H9 (cell line): ENCODE data around the gene TRPV3. TPM values are rescaled to one million over a fixed set of nuclear protein-coding genes. Genes with fewer than 3 reads are reported as not detected.

ENCODE experiments used
- DNase-seq: peaks from one replicate; pipeline ENCODE4 v3.0.0-alpha.2; 2017
- H2AFZ ChIP-seq: one replicate; pipeline ENCODE4 v1.6.1; 2013; ENCODE audit warnings: mild to moderate bottlenecking, low read length, control low read depth, moderate library complexity
- H2AK5ac ChIP-seq: 2 replicates; pipeline ENCODE4 v1.6.1; 2013; ENCODE audit warnings: low read length, control low read depth, mixed read lengths; ENCODE audit not compliant: insufficient read length
- H2BK120ac ChIP-seq: one replicate; pipeline ENCODE4 v1.6.1; 2013; ENCODE audit warnings: low read depth, mild to moderate bottlenecking, low read length, control low read depth, inconsistent platforms; ENCODE audit not compliant: poor library complexity, severe bottlenecking
- H2BK12ac ChIP-seq: 2 replicates; pipeline ENCODE4 v1.6.1; 2013; ENCODE audit warnings: low read length, control low read depth, mixed read lengths, low read depth; ENCODE audit not compliant: insufficient read length
- H2BK15ac ChIP-seq: 2 replicates; pipeline ENCODE4 v1.6.1; 2013; ENCODE audit warnings: low read depth, low read length, control low read depth
- H2BK20ac ChIP-seq: one replicate; pipeline ENCODE4 v1.6.1; 2013; ENCODE audit warnings: low read depth, mild to moderate bottlenecking, low read length, control low read depth, inconsistent platforms; ENCODE audit not compliant: poor library complexity, severe bottlenecking
- H2BK5ac ChIP-seq: 2 replicates; pipeline ENCODE4 v1.6.1; 2013; ENCODE audit warnings: low read length, control low read depth, mixed read lengths; ENCODE audit not compliant: insufficient read length
- H3K14ac ChIP-seq: 2 replicates; pipeline ENCODE4 v1.6.1; 2013; ENCODE audit warnings: low read length, control low read depth; ENCODE audit not compliant: insufficient read depth
- H3K18ac ChIP-seq: 2 replicates; pipeline ENCODE4 v1.6.1; 2013; ENCODE audit warnings: low read depth, mild to moderate bottlenecking, mixed read lengths, low read length, control low read depth; ENCODE audit not compliant: insufficient read length
- H3K23ac ChIP-seq: 2 replicates; pipeline ENCODE4 v1.6.1; 2013; ENCODE audit warnings: low read length, control low read depth, mixed read lengths, low read depth; ENCODE audit not compliant: insufficient read length
- H3K23me2 ChIP-seq: 2 replicates; pipeline ENCODE4 v1.6.1; 2013; ENCODE audit warnings: low read depth, mild to moderate bottlenecking, mixed read lengths, low read length, control low read depth; ENCODE audit not compliant: insufficient read length, poor library complexity, severe bottlenecking
- H3K27ac ChIP-seq: 2 replicates; pipeline ENCODE4 v1.5.1; 2013; ENCODE audit warnings: low read length, control low read depth, mixed read lengths, low read depth; ENCODE audit not compliant: insufficient read length
- H3K27me3 ChIP-seq: 2 replicates; pipeline ENCODE4 v1.6.1; 2013; ENCODE audit warnings: low read length, control low read depth, inconsistent platforms; ENCODE audit not compliant: insufficient read depth
- H3K4ac ChIP-seq: 2 replicates; pipeline ENCODE4 v1.6.1; 2013; ENCODE audit warnings: low read depth, mild to moderate bottlenecking, control low read depth, inconsistent platforms, low read length, moderate library complexity
- H3K4me1 ChIP-seq: 2 replicates; pipeline ENCODE4 v1.6.1; 2013; ENCODE audit warnings: low read length, control low read depth, inconsistent platforms; ENCODE audit not compliant: insufficient read depth
- H3K4me2 ChIP-seq: 2 replicates; pipeline ENCODE4 v1.6.1; 2013; ENCODE audit warnings: low read length, control low read depth, mixed read lengths; ENCODE audit not compliant: insufficient read length, insufficient read depth
- H3K56ac ChIP-seq: 2 replicates; pipeline ENCODE4 v1.6.1; 2013; ENCODE audit warnings: low read depth, mild to moderate bottlenecking, mixed read lengths, low read length, control low read depth; ENCODE audit not compliant: insufficient read length
- H3K79me1 ChIP-seq: 2 replicates; pipeline ENCODE4 v1.6.1; 2013; ENCODE audit warnings: low read depth, mild to moderate bottlenecking, moderate library complexity, low read length, control low read depth, inconsistent platforms; ENCODE audit not compliant: insufficient read depth, poor library complexity, severe bottlenecking
- H3K79me2 ChIP-seq: 2 replicates; pipeline ENCODE4 v1.6.1; 2013; ENCODE audit warnings: low read length, control low read depth, inconsistent platforms; ENCODE audit not compliant: insufficient read depth
- H3K9ac ChIP-seq: 2 replicates; pipeline ENCODE4 v1.6.1; 2013; ENCODE audit warnings: low read length, control low read depth, mixed read lengths; ENCODE audit not compliant: insufficient read length; ENCODE audit errors: extremely low read depth
- H3K9me3 ChIP-seq: one replicate; pipeline ENCODE4 v1.6.1; 2013; ENCODE audit warnings: low read depth, low read length, inconsistent platforms; ENCODE audit not compliant: control insufficient read depth
- H3T11ph ChIP-seq: one replicate; pipeline ENCODE4 v1.6.1; 2013; ENCODE audit warnings: mild to moderate bottlenecking, low read length, control low read depth, inconsistent platforms
- H4K20me1 ChIP-seq: one replicate; pipeline ENCODE4 v1.6.1; 2013; ENCODE audit not compliant: control insufficient read depth, insufficient read length, insufficient read depth
- H4K5ac ChIP-seq: 2 replicates; pipeline ENCODE4 v1.6.1; 2013; ENCODE audit warnings: low read depth, mild to moderate bottlenecking, mixed read lengths, low read length, control low read depth; ENCODE audit not compliant: insufficient read length
- H4K8ac ChIP-seq: replicated peaks from 2 replicates; pipeline ENCODE4 v1.6.1; 2013; ENCODE audit warnings: low read length, control low read depth, mixed read lengths, low read depth; ENCODE audit not compliant: insufficient read length
- H4K91ac ChIP-seq: 2 replicates; pipeline ENCODE4 v1.6.1; 2013; ENCODE audit warnings: low read depth, mild to moderate bottlenecking, moderate library complexity, mixed read lengths, low read length, control low read depth; ENCODE audit not compliant: insufficient read length
- H3K27ac Mint-ChIP-seq, 3 experiments: 2 replicates in 2 of 3; 3 replicates in 1 of 3; pipeline ENCODE4 v1.8.0; 2020 to 2021; ENCODE audit warnings: mixed read lengths in 3 of 3, mild to moderate bottlenecking in 1 of 3, moderate library complexity in 1 of 3
- H3K27me3 Mint-ChIP-seq: 2 replicates; pipeline ENCODE4 v1.8.0; 2021; ENCODE audit warnings: low read depth, mild to moderate bottlenecking, moderate library complexity, mixed read lengths
- H3K36me3 Mint-ChIP-seq, 3 experiments: 2 replicates in 2 of 3; 3 replicates in 1 of 3; pipeline ENCODE4 v1.8.0; 2020 to 2021; ENCODE audit warnings: low read depth in 3 of 3, mixed read lengths in 3 of 3; ENCODE audit not compliant: insufficient read depth in 1 of 3
- H3K4me1 Mint-ChIP-seq, 2 experiments: 2 replicates each; pipeline ENCODE4 v1.8.0; 2020; ENCODE audit warnings: mixed read lengths in 2 of 2
- H3K4me3 Mint-ChIP-seq, 2 experiments: 2 replicates in 1 of 2; 3 replicates in 1 of 2; pipeline ENCODE4 v1.8.0; 2020 to 2021; ENCODE audit warnings: mild to moderate bottlenecking in 2 of 2, mixed read lengths in 2 of 2, moderate library complexity in 1 of 2
- H3K9me3 Mint-ChIP-seq, 2 experiments: 2 replicates in 1 of 2; 3 replicates in 1 of 2; pipeline ENCODE4 v1.8.0; 2020; ENCODE audit warnings: mild to moderate bottlenecking in 2 of 2, mixed read lengths in 2 of 2, moderate library complexity in 1 of 2
- WGBS: extraction: QIAGEN DNeasy Blood & Tissue Kit; methylation state at CpG from one replicate; pipeline ENCODE4 v1.1.7; 2013; ENCODE audit warnings: missing lambda C conversion rate, low lambda C conversion rate, mixed read lengths; ENCODE audit not compliant: insufficient read length; ENCODE audit errors: extremely low coverage; 5-methylcytosine and 5-hydroxymethylcytosine counted together
- total RNA-seq: library from RNA; stranded (reverse); gene quantifications from 2 replicates; pipeline ENCODE4 v1.2.1, GENCODE V29; 2021
- TF ChIP-seq, protein P1 (sequence below): fragments of 200-600 bp; sonication (generic); conservative IDR thresholded peaks from 3 replicates; pipeline ENCODE4 v1.8.0; 2021; ENCODE audit warnings: antibody characterized with exemption, mild to moderate bottlenecking

TRPV3 gene
- total RNA-seq, 1 experiment from 2014 or later = 0.63 TPM

DNA sequence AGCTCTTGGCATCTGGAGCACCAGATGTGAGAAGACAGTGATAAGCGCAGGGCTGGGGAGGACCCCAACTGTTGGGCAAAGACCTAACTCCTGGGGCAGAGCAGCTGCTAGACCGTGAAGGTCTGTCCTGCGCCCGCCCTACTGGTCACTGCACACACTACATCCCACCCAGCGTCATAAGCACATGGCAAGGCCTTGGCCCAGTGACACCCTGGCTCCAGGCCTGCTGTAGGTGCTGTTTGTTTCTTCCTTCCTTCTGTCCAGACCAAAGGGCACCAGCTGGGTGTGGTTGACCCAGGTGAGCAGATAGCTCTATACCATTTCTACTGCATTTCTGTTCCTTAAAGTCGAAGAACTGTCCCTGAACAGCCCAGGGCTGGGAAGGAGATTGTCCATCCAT lies 6.4 kb downstream of the TRPV3 start:
- Histone ChIP-seq H3K79me2 (no peaks in the 10 kb centered on the region), H2BK20ac (no peak overlapping the region), H3K23ac (no peak overlapping the region), H3K9me3 (no peaks in the 10 kb centered on the region), H3K9ac (no peak overlapping the region), H3K18ac (no peak overlapping the region), H2BK15ac (no peak overlapping the region), H4K8ac (no peak overlapping the region), H3K14ac (no peak overlapping the region), H3K4me1 (no peaks in the 10 kb centered on the region), H2BK120ac (no peak overlapping the region), H4K91ac (no peak overlapping the region), H3K56ac (no peak overlapping the region), H2BK12ac (no peak overlapping the region), H4K20me1 (no peaks in the 10 kb centered on the region), H3K27ac (no peak overlapping the region), H2AK5ac (no peak overlapping the region), H3K27me3 (no peaks in the 10 kb centered on the region), H4K5ac (no peak overlapping the region), H2BK5ac (no peak overlapping the region), H3T11ph (no peak overlapping the region), H3K4ac (no peak overlapping the region), H3K4me2 (no peak overlapping the region), H3K79me1 (no peaks in the 10 kb centered on the region), H3K23me2 (no peaks in the 10 kb centered on the region), H2AFZ (no peak overlapping the region)
- Mint-ChIP-seq H3K9me3 (peaks cover 5 to 6% of the 10 kb centered on the region in 2 experiments; a peak in 3 of 5 replicates), H3K27me3 (peaks cover 2% of the 10 kb centered on the region; the same call in 1 of the 2 replicates), H3K4me1 (peaks cover 0 to 4% of the 10 kb centered on the region in 2 experiments; a peak in 1 of 4 replicates), H3K4me3 (no peak overlapping the region), H3K36me3 (peaks cover 0 to 5% (median 0%) of the 10 kb centered on the region in 3 experiments; a peak in 2 of 7 replicates), H3K27ac (no peak overlapping the region; a peak in 1 of 7 replicates)
- peak; percentile 57 for DNase-seq
- no CpG with 5 or more reads among the region's 6 CpGs for WGBS
- TF ChIP-seq, protein P1, sequence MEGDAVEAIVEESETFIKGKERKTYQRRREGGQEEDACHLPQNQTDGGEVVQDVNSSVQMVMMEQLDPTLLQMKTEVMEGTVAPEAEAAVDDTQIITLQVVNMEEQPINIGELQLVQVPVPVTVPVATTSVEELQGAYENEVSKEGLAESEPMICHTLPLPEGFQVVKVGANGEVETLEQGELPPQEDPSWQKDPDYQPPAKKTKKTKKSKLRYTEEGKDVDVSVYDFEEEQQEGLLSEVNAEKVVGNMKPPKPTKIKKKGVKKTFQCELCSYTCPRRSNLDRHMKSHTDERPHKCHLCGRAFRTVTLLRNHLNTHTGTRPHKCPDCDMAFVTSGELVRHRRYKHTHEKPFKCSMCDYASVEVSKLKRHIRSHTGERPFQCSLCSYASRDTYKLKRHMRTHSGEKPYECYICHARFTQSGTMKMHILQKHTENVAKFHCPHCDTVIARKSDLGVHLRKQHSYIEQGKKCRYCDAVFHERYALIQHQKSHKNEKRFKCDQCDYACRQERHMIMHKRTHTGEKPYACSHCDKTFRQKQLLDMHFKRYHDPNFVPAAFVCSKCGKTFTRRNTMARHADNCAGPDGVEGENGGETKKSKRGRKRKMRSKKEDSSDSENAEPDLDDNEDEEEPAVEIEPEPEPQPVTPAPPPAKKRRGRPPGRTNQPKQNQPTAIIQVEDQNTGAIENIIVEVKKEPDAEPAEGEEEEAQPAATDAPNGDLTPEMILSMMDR = peak; percentile 47
